MCF 10A (cell line): ENCODE measurements around the gene P3H3. TPM values are rescaled to one million over a fixed set of nuclear protein-coding genes. Genes with fewer than 3 reads are reported as not detected.

Experiments
- BruUV-seq: library from RNA; stranded (reverse); fragments of 400-500 nt; replicated peaks from 2 replicates; lab custom pipeline; 2021; lab: Mats Ljungman, UMichigan
- CTCF ChIA-PET: fragments of 300-600 bp; sonication (Branson Sonifier 250); formaldehyde crosslinking; extraction: SDS; loops from one replicate; lab custom pipeline; 2021; ENCODE audit warnings: antibody characterized with exemption, inconsistent platforms; lab: Yijun Ruan, JAX
- POLR2A ChIA-PET: fragments of 300-600, 350-650 bp; sonication (Branson Sonifier 250); formaldehyde crosslinking; extraction: SDS; loops from one replicate; lab custom pipeline; 2020; ENCODE audit warnings: antibody characterized with exemption, inconsistent platforms; lab: Yijun Ruan, JAX
- DNase-seq: peaks from one replicate; pipeline ENCODE4 v3.0.0-alpha.2; 2018; ENCODE audit not compliant: unreplicated experiment
- H3K27ac Mint-ChIP-seq: one replicate; pipeline ENCODE4 v1.8.0; 2022; ENCODE audit warnings: mild to moderate bottlenecking, low read depth, mixed read lengths; ENCODE audit not compliant: unreplicated experiment
- H3K27me3 Mint-ChIP-seq: one replicate; pipeline ENCODE4 v1.8.0; 2022; ENCODE audit warnings: mixed read lengths; ENCODE audit not compliant: insufficient read depth, unreplicated experiment
- H3K36me3 Mint-ChIP-seq: one replicate; pipeline ENCODE4 v1.8.0; 2022; ENCODE audit warnings: mild to moderate bottlenecking, moderate library complexity, mixed read lengths; ENCODE audit not compliant: insufficient read depth, unreplicated experiment
- H3K4me1 Mint-ChIP-seq: one replicate; pipeline ENCODE4 v1.8.0; 2022; ENCODE audit warnings: mixed read lengths; ENCODE audit not compliant: insufficient read depth, unreplicated experiment
- H3K4me3 Mint-ChIP-seq: one replicate; pipeline ENCODE4 v1.8.0; 2022; ENCODE audit warnings: mild to moderate bottlenecking, moderate library complexity, mixed read lengths; ENCODE audit not compliant: unreplicated experiment
- H3K9me3 Mint-ChIP-seq: one replicate; pipeline ENCODE4 v1.8.0; 2022; ENCODE audit warnings: mixed read lengths; ENCODE audit not compliant: unreplicated experiment
- CTCF ChIP-seq: fragments of 200-600 bp; IDR thresholded peaks from one replicate; pipeline ENCODE4 v1.8.0; 2022; ENCODE audit warnings: antibody characterized with exemption, mild to moderate bottlenecking; ENCODE audit not compliant: unreplicated experiment
- intact Hi-C: fragments of 100-400 bp; cut with micrococcal nuclease; formaldehyde crosslinking; loops from 2 replicates; pipeline ENCODE4 v1.14.1; 2022
- total RNA-seq: library from RNA; stranded (reverse); gene quantifications from 2 replicates; pipeline ENCODE4 v1.2.3, GENCODE V29; 2022

P3H3 gene
- total RNA-seq, 1 experiment from 2014 or later: 0.47 TPM

DNA sequence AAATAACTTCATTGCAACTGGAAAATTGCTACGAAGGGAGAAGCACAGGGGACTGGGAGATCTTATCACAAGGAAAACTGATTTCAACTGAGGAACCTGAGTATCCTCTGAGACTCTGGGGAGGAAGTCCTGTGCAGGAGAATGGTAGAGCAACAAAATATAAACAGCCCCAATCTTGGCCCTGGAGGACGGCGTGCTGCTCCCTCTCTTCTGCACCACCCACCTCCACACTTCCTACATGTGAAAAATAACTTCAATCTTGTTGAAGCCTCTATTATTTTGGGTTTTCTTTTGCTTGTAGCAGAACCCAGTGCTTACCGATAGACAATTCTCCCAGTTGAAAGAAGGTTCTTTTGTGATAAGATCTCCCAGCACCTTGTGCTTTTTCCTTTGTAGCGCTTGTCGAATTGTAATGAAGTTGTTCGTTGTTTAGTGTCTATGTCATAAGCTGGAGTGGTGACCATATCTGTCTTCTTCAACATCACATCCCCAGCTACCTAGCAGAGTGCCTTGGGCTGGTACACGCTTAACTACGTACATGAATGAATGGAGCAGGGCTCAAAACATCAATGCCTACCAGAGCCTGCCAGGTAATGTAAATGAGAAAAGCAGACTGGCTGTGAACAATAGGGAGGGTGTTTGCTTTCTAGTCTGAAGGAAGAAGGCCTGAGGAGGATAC is 41.7 kb upstream of the P3H3 start:
- POLR2A ChIA-PET: no interaction called here
- CTCF ChIA-PET: interaction anchor here (1.0 to 1.3 kb wide), 2 partner anchors 33 to 40 kb away, joined by 4 read pairs; no protein-coding TSS in a partner anchor
- peaks cover 10% of the 10 kb centered on the region for H3K27me3 Mint-ChIP-seq
- H3K4me3 Mint-ChIP-seq: no peak overlapping the region
- no peak for DNase-seq
- H3K9me3 Mint-ChIP-seq: no peaks in the 10 kb centered on the region
- no peaks in the 10 kb centered on the region for H3K36me3 Mint-ChIP-seq
- H3K27ac Mint-ChIP-seq: no peak overlapping the region
- no peaks in the 10 kb centered on the region for H3K4me1 Mint-ChIP-seq
- intact Hi-C loops: no loop called here
- TF ChIP-seq CTCF: no peak
- BruUV-seq: no TSS peak

- BruUV-seq: no TSS peak
- no peak for TF ChIP-seq CTCF
- peaks cover 16% of the 10 kb centered on the region for H3K27me3 Mint-ChIP-seq
- intact Hi-C loops: no loop called here
- ChIA-PET POLR2A (no interaction called here), CTCF (interaction anchor here (1.0 to 1.3 kb wide), 2 partner anchors 33 to 39 kb away, joined by 4 read pairs; no protein-coding TSS in a partner anchor)
- H3K27ac Mint-ChIP-seq: no peak overlapping the region
- no peaks in the 10 kb centered on the region for H3K36me3 Mint-ChIP-seq
- no peak overlapping the region for H3K4me3 Mint-ChIP-seq
- no peaks in the 10 kb centered on the region for H3K9me3 Mint-ChIP-seq
- no peaks in the 10 kb centered on the region for H3K4me1 Mint-ChIP-seq
- DNase-seq: no peak
Measured at GRCh38 chr12:6787309-6787708, 40.9 kb upstream of the P3H3 start.

GRCh38 chr12:6788972-6789924 is 39.0 kb upstream of the P3H3 start, which contains the start of gene CD4:
Gene CD4 (plus strand): TSS chr12:6789528. CDS start chr12:6800139, 10,611 bp downstream.
- no peak for DNase-seq
- peaks cover 32% of the 10 kb centered on the region for H3K27me3 Mint-ChIP-seq

More at GRCh38 chr12:6788972-6789924, 39.0 kb upstream of the P3H3 start, which contains the start of gene CD4:
- no TSS peak for BruUV-seq
- no peak within 1 kb of the TSS for H3K4me3 Mint-ChIP-seq
- no peaks in the 10 kb centered on the region for H3K9me3 Mint-ChIP-seq
- CTCF ChIA-PET: interaction anchor here (0.5 to 1.7 kb wide), 8 partner anchors 9 to 173 kb away, joined by 3 to 5 read pairs (median 5); partner anchors contain the start of gene MLF2
- POLR2A ChIA-PET: no interaction called here
- intact Hi-C loops: no loop called here
- TF ChIP-seq CTCF: no peak
- H3K4me1 Mint-ChIP-seq: no peaks in the 10 kb centered on the region
- no peak within 1 kb of the TSS for H3K27ac Mint-ChIP-seq
- H3K36me3 Mint-ChIP-seq: no peaks in the 10 kb centered on the region
